Stimulated activated CD8-positive, alpha-beta memory T cell treated with anti-CD3 and anti-CD28 coated beads, Interleukin-12 subunit alpha, Interleukin-12 subunit beta, amount 100 ng/mL, for 1 hour (primary cell): ENCODE data around the gene KCNN3.

Experiments used
- DNase-seq: peaks from one replicate; pipeline ENCODE4 v3.0.0-alpha.2; 2020; ENCODE audit warnings: low read depth

KCNN3 gene

DNA sequence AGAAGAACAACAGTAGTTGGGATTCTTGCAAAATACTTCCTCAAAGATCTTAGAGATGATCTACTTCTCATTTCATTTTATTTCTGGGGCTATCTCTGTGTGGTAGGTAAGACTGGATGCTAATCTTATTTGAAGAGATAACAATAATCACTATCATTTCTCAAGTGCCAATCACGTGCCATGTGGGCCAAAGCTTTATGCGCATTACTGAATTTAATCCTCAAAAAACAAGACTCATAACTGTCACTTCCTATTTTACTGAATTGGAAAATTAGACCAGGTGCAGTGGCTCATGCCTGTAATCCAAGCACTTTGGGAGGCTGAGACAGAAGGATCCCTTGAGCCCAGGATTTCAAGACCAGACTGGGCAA is 121.7 kb downstream of the KCNN3 start:
- DNase-seq: no peak

- DNase-seq: peak; percentile 13
Observed at GRCh38 chr1:154747740-154748404, 122.2 kb downstream of the KCNN3 start.

- no peak for DNase-seq
Observed at GRCh38 chr1:154747380-154747739, 122.7 kb downstream of the KCNN3 start.

DNA sequence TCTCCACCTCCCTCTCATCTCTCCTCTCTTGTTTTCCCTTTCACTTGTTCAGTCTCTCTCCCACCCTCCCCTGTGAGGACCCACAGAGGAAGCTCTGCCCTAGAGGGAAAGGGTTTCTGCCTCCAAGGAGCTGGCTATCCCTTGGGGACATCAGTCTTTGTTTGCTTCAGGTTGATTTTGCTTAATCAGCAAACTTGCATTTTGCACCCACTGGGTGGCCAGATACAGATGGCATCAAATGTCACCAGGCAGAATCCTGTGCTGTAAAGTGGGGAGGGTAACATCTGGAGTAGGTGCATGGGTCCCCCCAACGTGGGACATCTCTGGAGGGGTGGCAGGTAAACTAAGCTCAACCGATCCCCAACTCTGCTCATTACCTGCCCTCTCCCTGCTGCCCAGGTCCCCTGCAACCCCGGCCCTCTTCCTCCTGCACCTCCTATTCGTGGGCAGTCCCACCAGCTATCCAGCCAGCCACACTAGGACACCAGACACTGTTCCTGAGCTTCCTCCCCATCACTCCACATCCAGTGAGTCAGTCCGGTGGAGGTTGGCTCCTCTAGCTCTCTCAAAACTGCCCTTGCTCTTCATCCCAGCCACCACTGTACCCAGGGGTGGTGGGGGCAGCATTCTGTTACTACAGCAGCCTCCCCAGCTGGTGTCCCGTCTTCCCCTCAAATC is 123.3 kb downstream of the KCNN3 start:
- DNase-seq: no peak

DNA sequence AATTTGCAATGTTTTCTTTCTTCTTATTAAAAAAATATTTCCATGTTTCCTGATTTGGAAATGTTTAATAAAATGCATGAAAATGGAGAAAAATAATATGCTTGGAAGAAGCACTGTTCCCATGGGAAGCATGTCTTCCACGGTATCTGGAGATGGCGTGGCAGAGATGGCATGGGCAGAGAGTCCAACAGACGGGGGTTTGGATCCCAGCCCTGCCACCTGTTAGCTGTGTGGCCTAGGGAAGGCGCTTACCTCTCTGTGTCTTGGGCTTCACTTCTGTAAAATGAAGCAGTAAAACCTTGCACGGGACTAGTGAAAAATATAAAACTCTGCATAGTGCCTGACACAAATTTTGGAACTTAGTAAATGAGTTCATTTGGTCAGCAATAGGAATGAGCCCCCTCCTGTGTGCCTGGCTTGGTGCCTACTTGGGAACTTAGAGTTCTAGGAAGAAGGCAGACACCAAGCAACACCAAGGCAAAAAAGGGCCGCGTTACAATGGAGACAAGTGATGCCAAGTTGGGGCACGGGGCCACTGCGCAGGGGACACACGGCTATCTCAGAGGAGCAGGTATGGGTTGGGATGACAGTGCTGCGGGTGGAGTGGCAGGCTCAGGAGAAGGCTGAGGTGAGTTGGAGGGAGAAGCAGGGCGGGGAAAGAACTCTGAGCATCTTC is 124.2 kb downstream of the KCNN3 start:
- no peak for DNase-seq

- no peak for DNase-seq
Observed at GRCh38 chr1:154745286-154745731, 124.8 kb downstream of the KCNN3 start.

- DNase-seq: no peak
Observed at GRCh38 chr1:154744352-154745035, 125.6 kb downstream of the KCNN3 start.

DNA sequence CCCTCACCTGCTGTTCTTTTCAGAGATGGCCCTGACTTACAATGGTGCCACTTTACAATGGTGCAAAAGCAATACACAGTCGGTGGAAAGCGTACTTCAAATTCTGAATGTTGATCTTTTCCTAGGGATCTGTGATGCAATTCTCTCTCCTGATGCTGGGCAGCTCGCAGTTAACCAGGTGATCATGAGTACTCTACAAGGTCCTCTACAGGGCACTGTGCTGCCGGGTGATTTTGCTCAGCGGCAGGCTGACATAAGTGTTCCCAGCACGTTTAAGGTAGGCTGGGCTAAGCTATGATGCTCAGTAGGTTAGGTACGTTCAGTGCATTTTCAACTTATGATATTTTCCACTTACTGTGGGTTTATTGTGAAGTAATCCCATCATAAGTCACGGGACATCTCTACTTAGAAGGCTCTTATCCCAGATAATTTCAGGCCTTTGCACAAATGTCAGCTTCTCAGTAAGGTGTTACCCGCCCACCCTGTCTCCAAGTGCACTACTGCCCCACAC is 126.5 kb downstream of the KCNN3 start:
- DNase-seq: no peak

DNA sequence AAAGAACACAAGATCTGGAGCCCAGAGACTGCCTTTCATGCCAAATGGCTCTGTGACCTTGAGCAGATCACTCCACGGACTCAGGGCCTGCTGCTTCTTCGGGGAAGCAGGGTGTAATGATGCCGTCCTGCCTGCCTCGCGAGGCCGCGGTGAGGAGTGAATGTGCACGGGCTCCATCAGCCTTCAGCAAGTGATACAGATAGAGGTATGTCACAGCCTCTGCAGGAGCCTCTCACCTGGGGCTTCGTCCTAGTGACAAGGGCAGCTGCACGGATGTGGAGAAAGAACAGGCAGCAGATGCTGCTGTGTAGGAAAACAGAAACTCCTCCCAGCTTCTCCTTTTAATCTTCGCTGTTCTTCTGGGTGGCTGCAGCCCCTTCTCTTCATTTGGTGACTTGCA is 127.5 kb downstream of the KCNN3 start:
- no peak for DNase-seq

GRCh38 chr1:154741741-154742495 is 128.2 kb downstream of the KCNN3 start:
- DNase-seq: no peak

GRCh38 chr1:154741327-154741726 is 128.8 kb downstream of the KCNN3 start:
- DNase-seq: no peak

DNA sequence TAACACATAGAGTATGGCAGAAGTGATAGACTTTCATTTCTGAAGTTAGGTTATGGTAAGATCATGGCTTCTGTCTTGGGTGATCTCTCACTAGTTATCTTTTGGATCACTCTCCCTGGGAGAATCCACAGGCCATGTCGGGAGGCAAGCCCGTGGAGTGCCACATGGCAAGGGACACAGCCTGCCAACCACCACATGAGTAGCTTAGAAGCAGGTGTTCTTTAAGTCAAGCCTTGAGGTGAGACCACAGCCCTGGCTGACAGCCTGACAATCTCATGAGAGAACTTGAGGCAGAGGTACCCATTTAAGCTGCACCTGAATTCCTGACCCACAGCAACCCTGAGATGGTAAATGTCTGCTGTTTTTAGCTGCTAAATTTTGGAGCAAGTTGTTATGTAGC is 130.4 kb downstream of the KCNN3 start:
- no peak for DNase-seq

DNA sequence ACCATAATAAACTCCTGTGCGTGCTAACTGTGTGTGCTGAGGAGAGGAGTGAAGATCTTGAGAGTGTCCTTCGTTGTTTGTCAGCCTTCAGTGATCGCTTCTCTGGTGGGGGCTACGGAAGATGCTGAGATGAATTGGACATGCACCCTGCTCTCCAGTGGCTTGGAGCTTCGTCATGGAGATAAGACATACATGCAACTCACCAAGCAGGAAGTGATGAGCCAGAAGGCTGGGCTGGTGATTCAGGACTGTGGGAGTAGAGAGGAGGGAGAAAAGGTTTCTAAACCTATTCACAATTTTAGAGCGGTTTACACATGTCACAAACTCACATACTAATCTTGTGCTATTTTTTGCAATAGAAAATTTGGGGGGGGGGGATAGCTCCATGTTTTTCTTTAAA is 133.2 kb downstream of the KCNN3 start:
- no peak for DNase-seq

- DNase-seq: no peak
Observed at GRCh38 chr1:154735804-154736168, 134.3 kb downstream of the KCNN3 start.

- no peak for DNase-seq
Observed at GRCh38 chr1:154735061-154735803, 134.8 kb downstream of the KCNN3 start.

GRCh38 chr1:154733621-154734020 is 136.5 kb downstream of the KCNN3 start:
- DNase-seq: no peak

- no peak for DNase-seq
Observed at GRCh38 chr1:154730986-154731489, 139.0 kb downstream of the KCNN3 start.

GRCh38 chr1:154730259-154730658 is 139.8 kb downstream of the KCNN3 start:
- DNase-seq: no peak

GRCh38 chr1:154729577-154729976 is 140.5 kb downstream of the KCNN3 start:
- no peak for DNase-seq

- no peak for DNase-seq
Observed at GRCh38 chr1:154729031-154729442, 141.0 kb downstream of the KCNN3 start.
